ENCODE measurements around the gene OR9I1. TPM values are rescaled to one million over a fixed set of nuclear protein-coding genes. Genes with fewer than 3 reads are reported as not detected.

OR9I1 gene
- total RNA-seq, 1 experiment from 2014 or later, result not detected

GRCh38 chr11:58135171-58135570 is 9.8 kb upstream of the OR9I1 start:
- Mint-ChIP-seq H3K4me1 (ENCODE audit: low read depth, unreplicated experiment) (peaks cover 12% of the 10 kb centered on the region), H3K9me3 (ENCODE audit: unreplicated experiment) (no peaks in the 10 kb centered on the region), H3K36me3 (ENCODE audit: insufficient read depth, unreplicated experiment) (no peaks in the 10 kb centered on the region), H3K27me3 (ENCODE audit: insufficient read depth, unreplicated experiment) (no peaks in the 10 kb centered on the region), H3K27ac (ENCODE audit: unreplicated experiment) (no peak overlapping the region), H3K4me3 (ENCODE audit: unreplicated experiment) (no peak overlapping the region)
- 0 out of 2 replicates have a peak, but pooled peaks cover 5% of the 10 kb centered on the region for H3K4me1 ChIP-seq
- no peak overlapping the region for H3K4me3 ChIP-seq (ENCODE audit: low read depth, low read length)
- POLR2A ChIA-PET, result no interaction called here
- H3K27me3 ChIP-seq (replicated peaks; ENCODE audit: control insufficient read depth, insufficient read depth, low read length), result no peaks in the 10 kb centered on the region
- intact Hi-C loops (cut with micrococcal nuclease; ENCODE audit: unreplicated experiment), result no loop called here
- CTCF ChIA-PET, result interaction anchor here (1.4 kb wide), 1 partner anchor 151 kb away, joined by 4 read pairs; no protein-coding TSS in a partner anchor
- no TSS peak for BruUV-seq (replicated peaks)
- no peaks in the 10 kb centered on the region for H3K9me3 ChIP-seq
- DNase-seq, result no peak
- no peaks in the 10 kb centered on the region for H3K36me3 ChIP-seq (ENCODE audit: control insufficient read depth, insufficient read depth, low read length)
- TF ChIP-seq, protein P1, sequence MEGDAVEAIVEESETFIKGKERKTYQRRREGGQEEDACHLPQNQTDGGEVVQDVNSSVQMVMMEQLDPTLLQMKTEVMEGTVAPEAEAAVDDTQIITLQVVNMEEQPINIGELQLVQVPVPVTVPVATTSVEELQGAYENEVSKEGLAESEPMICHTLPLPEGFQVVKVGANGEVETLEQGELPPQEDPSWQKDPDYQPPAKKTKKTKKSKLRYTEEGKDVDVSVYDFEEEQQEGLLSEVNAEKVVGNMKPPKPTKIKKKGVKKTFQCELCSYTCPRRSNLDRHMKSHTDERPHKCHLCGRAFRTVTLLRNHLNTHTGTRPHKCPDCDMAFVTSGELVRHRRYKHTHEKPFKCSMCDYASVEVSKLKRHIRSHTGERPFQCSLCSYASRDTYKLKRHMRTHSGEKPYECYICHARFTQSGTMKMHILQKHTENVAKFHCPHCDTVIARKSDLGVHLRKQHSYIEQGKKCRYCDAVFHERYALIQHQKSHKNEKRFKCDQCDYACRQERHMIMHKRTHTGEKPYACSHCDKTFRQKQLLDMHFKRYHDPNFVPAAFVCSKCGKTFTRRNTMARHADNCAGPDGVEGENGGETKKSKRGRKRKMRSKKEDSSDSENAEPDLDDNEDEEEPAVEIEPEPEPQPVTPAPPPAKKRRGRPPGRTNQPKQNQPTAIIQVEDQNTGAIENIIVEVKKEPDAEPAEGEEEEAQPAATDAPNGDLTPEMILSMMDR (IDR thresholded peaks at IDR 0.05; ENCODE audit: insufficient read depth in 1 of 2, low read depth in 1 of 2, low read length in 1 of 2, severe bottlenecking in 1 of 2, unreplicated experiment in 1 of 2), result no peak

GRCh38 chr11:58134151-58134550 is 8.8 kb upstream of the OR9I1 start:
- CTCF ChIA-PET, result interaction anchor here (0.5 to 2.3 kb wide), 5 partner anchors 17 to 375 kb away, joined by 3 to 101 read pairs (median 4); no protein-coding TSS in a partner anchor
- intact Hi-C loops (cut with micrococcal nuclease; ENCODE audit: unreplicated experiment), result loop anchor here (5.0 kb wide), 1 partner anchor 103 kb away; no protein-coding TSS in a partner anchor
- no peak overlapping the region for H3K4me3 Mint-ChIP-seq (ENCODE audit: unreplicated experiment)
- no peaks in the 10 kb centered on the region for H3K9me3 Mint-ChIP-seq (ENCODE audit: unreplicated experiment)
- no peak overlapping the region for H3K27ac Mint-ChIP-seq (ENCODE audit: unreplicated experiment)
- H3K4me1 ChIP-seq, result 0 out of 2 replicates have a peak, but pooled peaks cover 5% of the 10 kb centered on the region
- POLR2A ChIA-PET, result interaction anchor here (0.7 kb wide), 1 partner anchor 152 kb away, joined by 3 read pairs; no protein-coding TSS in a partner anchor
- no peaks in the 10 kb centered on the region for H3K27me3 Mint-ChIP-seq (ENCODE audit: insufficient read depth, unreplicated experiment)
- DNase-seq, result no peak
- no peak overlapping the region for H3K4me3 ChIP-seq (ENCODE audit: low read depth, low read length)
- no peaks in the 10 kb centered on the region for H3K9me3 ChIP-seq
- H3K4me1 Mint-ChIP-seq (ENCODE audit: low read depth, unreplicated experiment), result peaks cover 12% of the 10 kb centered on the region
- H3K27me3 ChIP-seq (replicated peaks; ENCODE audit: control insufficient read depth, insufficient read depth, low read length), result no peaks in the 10 kb centered on the region
- BruUV-seq (replicated peaks), result no TSS peak
- TF ChIP-seq, protein P1 (IDR thresholded peaks at IDR 0.05; ENCODE audit: insufficient read depth in 1 of 2, low read depth in 1 of 2, low read length in 1 of 2, severe bottlenecking in 1 of 2, unreplicated experiment in 1 of 2), result no peak
- no peaks in the 10 kb centered on the region for H3K36me3 Mint-ChIP-seq (ENCODE audit: insufficient read depth, unreplicated experiment)
- H3K36me3 ChIP-seq (ENCODE audit: control insufficient read depth, insufficient read depth, low read length), result no peaks in the 10 kb centered on the region

DNA sequence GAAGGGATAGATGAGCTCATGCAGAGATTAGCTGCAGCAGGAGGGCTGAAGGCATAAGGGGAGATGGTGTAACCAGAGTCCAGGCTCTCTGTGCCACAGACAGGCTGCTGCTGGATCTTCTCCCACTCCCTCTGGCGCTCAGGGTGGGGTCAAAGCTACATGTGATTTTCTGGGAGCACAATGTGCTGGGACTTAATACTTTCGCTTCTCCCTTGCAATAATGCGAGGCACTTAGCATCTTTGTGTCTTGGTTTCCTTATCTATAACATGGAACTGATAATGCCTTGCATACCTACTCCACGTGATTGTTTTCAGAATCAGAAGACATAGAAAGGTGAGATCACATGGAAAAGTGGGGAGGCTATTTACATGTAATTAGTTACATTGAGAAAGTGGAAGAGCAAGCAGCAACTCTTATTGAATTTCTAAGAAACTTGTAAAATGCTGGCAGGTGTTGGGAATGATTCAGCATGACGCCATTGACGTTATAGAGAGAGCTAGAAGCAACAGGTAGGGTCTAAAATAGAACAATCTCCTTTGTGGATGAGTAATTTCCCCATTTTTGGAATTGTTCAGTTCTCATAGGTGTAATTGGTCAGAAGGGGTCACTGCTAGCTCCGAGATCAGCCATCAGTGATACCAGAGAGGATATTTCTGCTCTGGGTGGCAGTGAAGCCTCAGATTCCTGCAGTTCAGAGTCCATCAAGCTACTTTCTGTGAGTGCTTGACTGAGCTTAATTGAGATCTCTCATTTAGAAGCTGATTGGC is 8.2 kb upstream of the OR9I1 start:
- H3K4me3 ChIP-seq (ENCODE audit: low read depth, low read length), result no peak overlapping the region
- H3K36me3 ChIP-seq (ENCODE audit: control insufficient read depth, insufficient read depth, low read length), result no peaks in the 10 kb centered on the region
- BruUV-seq (replicated peaks), result no TSS peak
- Mint-ChIP-seq H3K27me3 (ENCODE audit: insufficient read depth, unreplicated experiment) (no peaks in the 10 kb centered on the region), H3K4me3 (ENCODE audit: unreplicated experiment) (no peak overlapping the region), H3K36me3 (ENCODE audit: insufficient read depth, unreplicated experiment) (no peaks in the 10 kb centered on the region), H3K4me1 (ENCODE audit: low read depth, unreplicated experiment) (peaks cover 12% of the 10 kb centered on the region), H3K27ac (ENCODE audit: unreplicated experiment) (no peak overlapping the region), H3K9me3 (ENCODE audit: unreplicated experiment) (no peaks in the 10 kb centered on the region)
- ChIA-PET CTCF (interaction anchor here (0.5 to 2.3 kb wide), 6 partner anchors 17 to 376 kb away, joined by 3 to 101 read pairs (median 4); no protein-coding TSS in a partner anchor), POLR2A (interaction anchor here (0.7 kb wide), 1 partner anchor 152 kb away, joined by 3 read pairs; no protein-coding TSS in a partner anchor)
- no peaks in the 10 kb centered on the region for H3K9me3 ChIP-seq
- TF ChIP-seq, protein P1 (IDR thresholded peaks at IDR 0.05; ENCODE audit: insufficient read depth in 1 of 2, low read depth in 1 of 2, low read length in 1 of 2, severe bottlenecking in 1 of 2, unreplicated experiment in 1 of 2), result peak in 1 of 2 experiments; percentile 29
- DNase-seq, result peak; percentile 45 to 51
- H3K27me3 ChIP-seq (replicated peaks; ENCODE audit: control insufficient read depth, insufficient read depth, low read length), result no peaks in the 10 kb centered on the region
- intact Hi-C loops (cut with micrococcal nuclease; ENCODE audit: unreplicated experiment), result loop anchor here (1.0 to 5.0 kb wide), 5 partner anchors 32 to 379 kb away; no protein-coding TSS in a partner anchor
- 0 out of 2 replicates have a peak, but pooled peaks cover 5% of the 10 kb centered on the region for H3K4me1 ChIP-seq
